HG02870 (cell line): Measurements from ENCODE around the gene JOSD2.

Experiments used
- ATAC-seq: cut with Tn5 transposase; IDR thresholded peaks from one replicate; pipeline ENCODE4 v1.9.1; 2021; ENCODE audit warnings: mild to moderate bottlenecking, moderate library complexity; ENCODE audit not compliant: unreplicated experiment

Gene JOSD2, protein sequence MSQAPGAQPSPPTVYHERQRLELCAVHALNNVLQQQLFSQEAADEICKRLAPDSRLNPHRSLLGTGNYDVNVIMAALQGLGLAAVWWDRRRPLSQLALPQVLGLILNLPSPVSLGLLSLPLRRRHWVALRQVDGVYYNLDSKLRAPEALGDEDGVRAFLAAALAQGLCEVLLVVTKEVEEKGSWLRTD

DNA sequence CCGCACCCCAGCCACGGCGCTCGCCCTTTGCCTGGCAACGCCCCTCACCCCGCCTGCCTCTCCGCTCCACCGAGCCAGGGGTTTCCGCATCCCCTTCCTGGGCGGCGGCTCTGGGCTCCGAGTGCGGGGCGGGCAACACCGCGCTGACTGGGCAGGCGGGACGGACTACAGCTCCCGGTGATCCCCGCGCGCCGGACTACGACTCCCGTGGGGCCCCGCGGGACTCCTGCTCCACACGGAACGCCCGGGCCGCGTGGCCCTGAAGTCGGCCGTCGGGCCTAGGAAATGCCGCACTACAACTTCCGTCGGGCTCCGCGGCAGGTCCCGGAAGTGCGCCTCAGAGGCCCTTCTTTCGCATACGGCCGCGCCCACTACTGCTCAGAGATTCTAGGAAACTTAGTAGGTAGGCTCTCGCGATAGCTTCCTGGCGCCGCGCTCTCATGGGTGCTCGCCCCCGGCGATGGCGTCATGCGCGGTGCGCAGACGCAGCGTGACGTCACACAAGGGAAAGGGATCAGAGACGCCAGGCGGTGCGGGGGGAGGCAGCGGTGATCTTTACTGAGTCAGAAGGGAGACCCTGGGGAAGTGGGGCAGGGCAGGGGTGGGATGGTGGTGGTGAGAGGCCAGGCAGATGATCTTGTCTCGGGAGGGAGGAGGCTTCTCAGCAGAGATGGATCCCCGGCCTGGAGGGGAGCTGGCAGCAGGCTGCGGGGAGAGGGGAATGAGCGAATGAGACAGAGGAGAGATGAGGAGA, at the start of gene JOSD2:
TSS of gene JOSD2 (minus strand) at position 123 of the 754 bp plus-strand sequence. CDS start 760 bp downstream, outside the sequence.
- peak; percentile 79 for ATAC-seq

DNA sequence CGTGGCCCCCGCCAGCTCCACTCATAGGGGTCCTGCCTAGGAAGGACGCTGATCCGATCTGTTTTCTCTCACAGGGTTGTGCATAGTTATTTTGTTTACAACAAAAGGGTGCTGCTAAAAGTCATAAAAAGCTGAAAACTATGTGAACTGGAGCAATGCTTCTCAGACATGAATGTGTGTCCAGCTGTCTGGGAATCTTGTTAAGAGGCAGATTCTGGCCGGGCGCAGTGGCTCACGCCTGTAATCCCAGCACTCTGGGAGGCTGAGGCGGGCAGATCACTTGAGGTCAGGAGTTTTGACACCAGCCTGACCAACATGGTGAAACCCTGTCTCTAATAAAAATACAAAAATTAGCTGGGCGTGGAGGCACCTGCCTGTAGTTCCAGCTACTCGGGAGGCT, 48.6 kb upstream of the JOSD2 start:
- no peak for ATAC-seq

DNA sequence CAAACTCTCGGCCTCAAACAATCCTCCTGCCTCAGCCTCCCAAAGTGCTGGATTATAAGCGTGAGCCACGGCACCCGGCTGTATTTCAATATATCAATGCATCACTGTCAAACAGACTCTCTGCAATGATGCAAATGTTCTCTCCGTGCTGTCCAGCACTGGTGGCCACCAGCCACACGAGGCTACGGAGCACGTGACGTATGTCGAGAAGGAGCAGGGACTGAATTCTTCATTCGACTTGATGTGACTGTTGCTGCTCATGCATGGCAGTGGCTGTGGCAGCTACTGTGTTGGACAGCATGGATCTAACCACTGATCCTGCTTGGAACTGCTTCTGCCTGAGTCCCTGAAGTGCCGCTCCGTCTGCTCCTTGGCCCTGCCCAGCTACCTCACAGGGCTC, 47.5 kb upstream of the JOSD2 start:
- ATAC-seq = no peak

DNA sequence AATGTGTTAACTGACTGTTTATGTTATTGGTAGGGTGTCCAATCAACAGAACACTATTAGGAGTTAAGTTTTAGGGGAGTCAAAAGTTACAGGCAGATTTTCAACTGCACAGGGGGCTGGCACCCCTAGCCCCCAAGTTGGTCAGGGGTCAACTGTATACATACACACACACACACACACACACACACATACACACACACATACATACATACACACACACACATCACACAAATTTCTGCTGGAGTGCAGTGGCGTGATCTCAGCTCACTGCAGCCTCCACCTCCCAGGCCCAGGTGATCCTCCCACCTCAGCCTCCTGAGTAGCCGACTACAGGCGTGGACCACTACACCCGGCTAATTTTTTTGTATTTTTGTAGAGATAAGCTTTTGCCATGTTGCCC, 47.0 kb upstream of the JOSD2 start:
- no peak for ATAC-seq

DNA sequence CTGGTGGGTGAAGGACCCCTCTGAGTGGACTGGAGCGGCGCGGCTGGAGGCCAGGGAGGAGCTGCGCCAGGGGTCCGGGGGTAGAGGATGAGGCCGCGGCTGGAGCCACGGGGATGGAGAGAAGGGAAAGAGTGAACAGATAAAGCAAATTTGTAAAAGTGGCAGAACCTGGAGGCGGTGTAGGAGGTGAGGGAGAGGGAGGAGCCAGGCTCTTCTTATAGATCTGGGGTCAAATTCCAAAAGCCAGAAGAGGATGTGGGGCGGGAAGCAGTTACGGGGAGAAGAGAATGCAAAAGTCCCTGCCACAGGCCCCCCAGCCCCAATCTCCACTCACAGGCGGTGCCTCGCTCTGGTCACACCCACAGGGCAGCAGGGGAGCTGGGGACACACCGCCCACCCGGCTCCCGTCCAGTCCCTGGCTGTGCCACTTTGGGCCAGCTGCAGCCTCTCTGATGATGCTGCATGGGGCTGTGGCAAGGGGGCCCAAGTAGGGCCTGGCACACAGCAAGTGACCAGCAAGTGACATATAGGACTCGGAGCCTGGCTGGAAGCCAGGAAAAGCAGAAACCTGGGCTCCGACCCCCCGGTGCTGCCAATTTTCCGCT, 46.1 kb upstream of the JOSD2 start:
- ATAC-seq = no peak

DNA sequence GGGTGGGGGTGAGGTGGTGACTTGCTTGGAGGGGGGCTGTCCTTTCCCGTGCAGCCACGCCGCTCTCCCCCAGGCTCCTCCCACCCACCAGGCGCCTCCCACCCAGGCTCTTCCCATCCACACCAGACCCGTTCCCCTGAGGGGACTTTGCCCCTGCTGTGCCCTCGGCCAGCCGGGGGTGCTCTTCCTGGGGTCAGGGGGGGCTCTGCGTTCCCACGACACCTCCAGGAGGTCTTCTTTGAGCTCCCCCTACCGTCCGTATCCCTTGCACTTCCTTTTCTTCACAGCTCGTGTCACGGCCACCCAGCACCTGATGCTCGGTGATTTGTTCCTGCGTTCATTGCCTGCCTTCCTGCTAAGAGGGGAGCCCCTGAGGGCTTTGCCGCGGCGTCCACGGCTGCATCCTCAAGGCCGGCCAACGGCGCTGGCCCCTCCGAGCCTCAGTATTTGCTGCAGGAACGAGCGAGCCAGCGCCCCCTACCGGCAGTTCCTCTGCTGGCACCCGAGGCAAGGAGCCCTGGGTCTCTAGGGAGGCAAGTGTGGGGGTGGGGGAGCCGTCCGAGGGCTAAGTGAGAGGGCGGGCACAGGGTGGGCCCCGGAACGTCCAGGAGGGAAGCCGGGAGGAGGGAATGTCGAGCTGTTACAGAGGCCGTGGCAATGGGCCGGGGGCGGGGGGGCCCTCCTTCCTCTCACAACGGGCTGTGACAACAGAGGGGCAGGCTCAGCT, 45.5 kb upstream of the JOSD2 start:
- ATAC-seq = no peak

DNA sequence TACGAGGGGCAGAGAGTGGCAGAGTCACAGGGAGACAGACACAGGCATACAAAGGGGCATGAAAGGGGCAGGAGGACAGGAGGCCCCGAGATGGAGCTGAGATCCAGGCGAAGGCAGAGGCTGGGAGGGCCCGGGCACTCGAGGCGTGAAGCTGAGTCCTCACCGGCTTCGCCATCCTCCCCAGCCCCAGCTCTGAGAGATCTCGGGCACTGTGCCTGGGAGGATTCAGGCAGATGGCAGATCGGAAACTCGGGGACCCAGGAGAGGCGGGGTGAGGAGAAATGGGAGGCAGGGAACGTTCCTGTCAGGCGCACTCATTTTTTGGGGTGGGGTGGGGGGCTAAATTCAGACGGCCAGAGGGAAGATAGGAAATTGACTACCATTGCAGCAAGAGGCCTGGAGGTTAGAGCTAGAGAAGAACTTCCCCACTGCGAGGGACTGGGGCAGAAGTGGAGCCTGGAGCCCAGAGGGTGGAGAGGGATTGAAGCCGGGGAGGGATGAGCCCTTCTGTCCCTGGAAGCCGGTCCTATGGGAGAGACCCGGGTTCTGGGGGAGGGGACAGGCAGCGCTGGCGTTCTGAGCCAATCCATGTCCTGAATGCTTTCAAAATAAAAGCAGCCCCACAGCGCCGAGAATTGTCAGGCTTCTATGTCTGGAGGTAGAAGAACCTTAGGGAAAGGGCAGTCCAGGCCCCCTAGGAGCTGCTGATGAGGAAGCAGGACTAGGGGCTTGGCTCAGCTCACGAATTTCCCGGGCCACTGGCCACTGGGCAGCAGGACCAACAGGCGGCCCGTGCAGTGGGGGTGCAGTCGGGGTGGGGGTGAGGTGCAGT, 44.7 kb upstream of the JOSD2 start:
- no peak for ATAC-seq

DNA sequence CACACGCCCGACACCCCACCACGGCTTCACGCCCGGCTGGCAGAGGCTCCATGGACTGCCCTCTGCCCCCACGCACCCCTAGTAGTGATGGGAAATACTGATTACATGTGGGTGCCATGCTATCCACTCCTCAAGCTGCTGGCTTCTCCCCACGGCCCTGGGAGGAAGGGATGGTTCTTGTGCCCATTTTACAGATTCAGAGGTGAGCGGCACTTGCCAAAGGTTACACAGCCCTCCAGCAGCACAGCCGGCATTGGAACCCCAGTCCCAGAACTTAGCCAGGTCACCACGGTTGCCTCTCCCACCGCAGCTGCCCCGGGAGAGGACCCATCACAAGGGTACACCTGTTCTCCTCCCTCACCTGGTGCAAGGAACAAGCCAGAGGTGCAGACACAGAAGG, 44.0 kb upstream of the JOSD2 start:
- no peak for ATAC-seq

DNA sequence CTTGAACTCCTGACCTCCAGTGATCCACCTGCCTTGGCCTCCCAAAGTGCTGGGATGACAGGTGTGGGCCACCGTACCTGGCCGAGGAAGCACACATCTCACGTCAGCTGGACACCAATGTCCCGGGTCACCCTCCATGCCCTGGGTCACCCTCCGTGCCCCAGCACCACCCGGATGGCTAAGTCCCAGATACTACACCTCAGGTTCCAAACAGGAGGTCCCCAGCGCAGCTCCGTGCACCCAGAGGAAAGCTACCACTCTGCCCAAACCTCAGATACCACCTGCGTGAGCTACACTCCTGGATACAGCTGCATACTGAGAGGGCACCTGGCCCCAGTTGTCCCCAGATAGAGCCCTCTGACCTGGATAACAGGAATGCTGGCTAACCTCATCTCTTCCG, 43.2 kb upstream of the JOSD2 start:
- ATAC-seq = no peak

DNA sequence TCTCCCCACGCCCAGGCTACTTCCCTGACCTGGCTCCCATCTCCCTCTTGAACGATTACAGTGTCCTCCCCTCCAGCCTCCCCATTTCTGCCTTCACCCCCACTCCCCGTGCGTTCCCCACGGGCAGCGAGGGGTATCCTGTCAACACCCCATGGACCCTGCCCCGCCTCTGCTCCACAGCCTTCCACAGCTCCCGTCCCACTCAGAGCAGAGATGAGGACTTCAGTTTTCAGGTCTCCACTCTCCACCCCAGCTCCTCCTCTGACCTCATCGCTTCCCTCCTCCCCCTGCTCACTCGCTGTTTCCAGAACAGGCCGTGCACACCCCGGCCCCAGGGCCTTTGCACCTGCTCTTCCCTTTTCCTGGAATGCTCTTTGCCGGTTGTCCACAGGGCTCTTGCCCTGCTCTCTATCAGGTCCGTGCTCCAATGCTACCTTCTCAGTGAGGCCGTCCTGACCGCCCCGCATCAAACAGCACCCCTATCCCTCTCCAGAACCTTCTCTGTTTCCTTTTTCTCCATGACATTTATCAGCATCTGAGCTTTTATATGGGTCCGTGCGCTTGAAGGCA, 42.2 kb upstream of the JOSD2 start:
- no peak for ATAC-seq

DNA sequence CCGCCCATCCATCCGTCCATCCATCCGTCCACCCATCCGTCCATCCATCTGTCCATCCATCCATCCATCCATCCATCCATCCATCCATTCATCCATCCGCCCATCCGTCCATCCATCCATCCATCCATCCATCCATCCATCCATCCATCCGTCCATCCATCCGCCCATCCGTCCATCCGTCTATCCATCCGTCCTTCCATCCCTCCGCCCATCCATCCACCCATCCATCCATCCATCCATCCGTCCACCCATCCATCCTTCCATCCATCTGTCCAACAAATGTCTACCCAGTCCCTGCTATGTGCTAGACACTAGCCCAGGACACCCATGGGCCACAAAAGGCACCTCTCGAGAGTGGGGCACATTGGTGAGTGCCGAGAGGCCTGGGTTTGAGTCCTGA, 41.5 kb upstream of the JOSD2 start:
- no peak for ATAC-seq

DNA sequence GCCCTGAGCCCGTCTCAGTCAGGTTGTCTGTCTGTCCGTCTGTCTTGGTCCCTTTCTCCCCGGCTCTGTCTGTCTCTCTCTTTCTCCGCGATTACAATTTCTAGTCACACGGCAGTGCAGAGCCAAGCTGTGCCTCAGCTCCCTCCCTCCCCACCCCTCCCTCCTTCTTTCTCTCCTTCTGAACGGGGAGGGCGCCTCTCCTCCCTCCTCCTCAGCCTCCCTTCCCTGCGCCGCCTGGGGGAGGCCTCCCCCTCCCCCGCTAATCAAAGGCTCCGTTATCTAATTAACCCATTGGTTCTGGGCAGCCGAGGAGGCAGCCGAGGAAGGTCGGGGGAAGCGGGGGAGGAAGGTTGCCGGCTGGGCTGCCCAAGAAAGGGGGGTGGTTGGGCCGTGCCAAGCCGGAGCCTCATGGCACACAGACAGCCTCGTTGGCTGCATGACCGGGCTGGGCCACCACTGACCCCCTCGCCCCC, 40.8 kb upstream of the JOSD2 start:
- ATAC-seq = no peak

DNA sequence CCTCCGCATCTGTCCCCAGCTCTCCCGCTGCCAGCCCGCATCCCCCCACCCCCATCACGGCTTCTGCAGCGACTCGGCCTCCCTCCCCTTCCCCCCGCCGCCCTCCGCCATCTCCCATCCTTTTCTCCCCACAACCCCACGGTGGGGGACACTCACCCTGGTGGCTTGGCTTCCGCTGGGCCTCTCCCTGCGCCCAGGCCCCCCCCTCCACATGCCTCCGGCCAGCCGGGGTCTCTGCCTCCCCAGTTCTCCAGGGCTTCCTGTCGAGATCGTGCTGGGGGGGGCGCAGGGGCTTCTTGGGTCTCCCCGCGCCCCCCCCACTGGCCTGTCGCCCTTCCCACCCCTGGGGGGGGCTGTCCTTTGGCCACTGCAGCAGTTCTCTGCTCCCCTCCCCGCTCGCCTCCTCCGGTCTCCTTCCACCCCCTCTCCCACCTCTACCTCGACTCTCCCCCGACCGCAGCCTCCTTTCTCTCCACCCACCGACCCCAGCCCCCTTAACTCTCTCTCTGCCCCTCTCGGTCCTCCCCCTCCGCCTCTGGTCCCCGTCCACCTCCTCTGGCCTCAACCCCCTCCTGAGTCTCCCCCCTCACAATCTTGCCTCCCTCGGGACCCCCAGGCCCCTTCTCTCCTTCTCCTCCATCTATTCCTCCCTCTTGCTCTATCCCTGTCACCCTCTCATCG, 40.2 kb upstream of the JOSD2 start:
- ATAC-seq = no peak

DNA sequence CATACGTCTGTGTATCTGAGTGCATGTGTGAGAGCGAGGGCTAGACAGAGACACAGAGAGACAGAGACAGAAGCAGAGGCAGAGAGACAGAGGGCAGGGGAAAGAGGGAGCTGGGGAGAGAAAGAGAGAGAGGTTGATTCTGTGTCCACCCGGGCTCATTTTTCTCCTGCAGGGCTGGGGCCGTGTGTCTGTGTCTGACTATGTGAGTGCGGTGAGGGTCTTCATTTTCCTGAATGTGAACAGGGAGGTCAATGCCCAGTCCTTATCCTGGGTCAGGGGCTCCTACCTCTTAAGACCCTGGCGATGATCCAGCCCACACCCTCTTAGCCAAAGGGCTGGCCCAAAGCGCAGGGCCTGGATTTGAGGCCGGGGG, 39.6 kb upstream of the JOSD2 start:
- no peak for ATAC-seq

DNA sequence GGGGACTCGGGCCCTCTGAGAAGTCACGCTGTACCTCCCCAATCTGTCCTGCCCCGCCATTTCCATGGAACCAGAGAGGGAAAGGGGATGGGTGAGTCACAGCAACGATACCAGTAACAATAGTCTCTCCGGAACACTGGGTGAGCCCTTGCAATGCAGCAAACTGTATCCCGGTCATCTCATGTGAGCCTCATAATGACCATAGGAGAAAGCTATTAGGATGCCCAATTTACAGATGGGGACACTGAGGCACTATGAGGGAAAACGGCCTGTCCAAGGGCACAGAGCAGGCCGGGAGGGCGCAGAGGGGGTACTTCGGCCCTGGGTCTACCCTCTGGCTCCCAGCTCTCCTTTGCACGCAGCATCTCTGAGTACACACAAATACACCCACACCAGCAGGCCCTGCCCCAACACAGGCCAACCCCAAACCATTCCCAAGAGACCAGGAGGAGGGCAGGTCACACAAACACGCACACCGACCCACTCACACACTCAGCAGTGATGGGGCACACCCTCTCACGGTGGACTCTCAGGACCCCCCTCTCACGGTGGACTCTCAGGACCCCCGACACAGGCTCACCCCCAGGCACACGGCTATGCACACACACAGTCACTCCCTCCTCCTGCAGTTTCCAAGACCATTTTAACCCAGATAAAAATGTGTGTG, 39.1 kb upstream of the JOSD2 start:
- no peak for ATAC-seq

DNA sequence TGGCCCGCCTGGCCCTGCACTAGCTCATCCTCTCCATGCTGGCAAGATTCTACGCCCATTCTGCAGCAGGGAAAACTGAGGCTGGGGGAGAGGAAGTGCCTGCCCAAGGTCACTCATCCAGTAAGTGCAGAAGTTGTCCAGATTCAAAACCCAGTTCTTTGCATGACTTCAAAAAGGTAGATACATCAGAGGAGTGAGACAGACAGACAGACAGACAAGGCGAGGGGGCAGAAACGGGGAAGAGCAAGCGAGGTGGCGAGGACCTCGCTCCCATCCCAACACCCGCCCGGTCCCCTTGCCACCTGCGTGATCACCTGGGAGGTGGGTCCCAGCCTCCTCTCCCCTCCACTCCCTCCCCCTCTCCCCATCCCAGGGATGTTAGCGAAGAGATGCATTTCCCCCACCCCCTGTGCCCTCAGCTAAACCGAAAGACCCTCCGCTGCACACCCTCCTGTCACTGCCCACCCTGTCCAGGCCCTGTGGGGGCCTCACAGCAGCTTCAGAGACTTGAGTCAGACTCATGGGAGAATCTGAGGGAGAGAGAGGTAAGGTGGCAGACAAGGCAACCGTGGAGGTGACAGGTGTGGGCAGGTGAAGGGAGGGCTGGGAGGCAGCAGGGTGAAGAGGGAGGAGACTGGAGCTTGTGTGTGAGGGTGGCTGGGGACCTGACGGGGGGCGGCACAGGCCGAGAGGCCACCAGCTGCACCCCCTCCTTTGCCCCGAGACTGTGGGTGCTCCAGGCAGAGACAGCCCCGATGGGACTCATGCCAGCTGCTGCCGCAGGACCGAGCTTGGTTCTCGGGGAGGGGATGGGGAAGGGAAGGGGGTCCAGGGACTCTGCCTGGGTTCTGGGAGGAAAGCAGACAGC, 38.3 kb upstream of the JOSD2 start:
- no peak for ATAC-seq

DNA sequence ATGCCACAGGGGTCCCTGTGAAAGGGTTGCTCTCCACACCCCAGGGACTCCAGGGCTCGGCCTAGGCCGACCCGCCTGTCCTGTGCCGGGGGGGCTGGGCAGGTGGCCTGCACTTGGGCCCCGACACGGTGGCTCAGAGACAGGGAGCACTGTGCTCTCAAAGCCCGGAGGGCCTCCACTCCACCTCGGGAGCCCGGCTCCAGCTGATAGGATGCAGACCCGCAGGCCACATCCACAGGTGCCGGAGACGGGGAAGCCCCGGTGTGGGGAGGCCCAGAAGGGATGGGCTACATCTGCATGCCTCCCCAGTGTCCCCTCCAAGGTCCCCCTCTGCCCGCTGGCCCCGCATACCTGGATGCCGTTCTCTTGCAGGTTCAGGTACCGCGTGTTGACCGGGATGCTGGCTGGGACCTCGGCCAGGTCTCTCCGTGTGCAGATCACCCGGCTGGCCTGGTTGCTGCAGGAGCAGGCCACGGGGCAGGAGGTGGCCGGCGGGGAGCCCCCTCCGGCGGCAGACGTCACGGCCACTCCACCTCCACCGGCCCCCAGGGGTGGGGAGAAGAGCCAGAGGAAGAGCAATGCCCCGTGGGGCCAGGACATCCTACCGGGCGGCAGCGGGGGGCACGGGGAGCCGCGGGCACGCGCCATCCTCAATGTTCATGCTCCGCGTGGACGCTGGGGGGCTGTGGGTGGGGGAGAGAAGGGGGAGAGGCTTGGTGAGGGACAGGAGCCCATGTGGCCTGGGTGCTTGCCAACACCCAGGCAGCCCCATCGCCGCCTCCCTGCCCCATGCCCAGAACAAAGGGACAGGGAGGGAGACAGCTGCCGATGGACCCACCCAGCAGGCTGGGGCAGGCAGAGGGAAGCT, 37.4 kb upstream of the JOSD2 start:
- ATAC-seq = no peak
